ENCODE results near the gene LY6G6C.

The LY6G6C gene

DNA sequence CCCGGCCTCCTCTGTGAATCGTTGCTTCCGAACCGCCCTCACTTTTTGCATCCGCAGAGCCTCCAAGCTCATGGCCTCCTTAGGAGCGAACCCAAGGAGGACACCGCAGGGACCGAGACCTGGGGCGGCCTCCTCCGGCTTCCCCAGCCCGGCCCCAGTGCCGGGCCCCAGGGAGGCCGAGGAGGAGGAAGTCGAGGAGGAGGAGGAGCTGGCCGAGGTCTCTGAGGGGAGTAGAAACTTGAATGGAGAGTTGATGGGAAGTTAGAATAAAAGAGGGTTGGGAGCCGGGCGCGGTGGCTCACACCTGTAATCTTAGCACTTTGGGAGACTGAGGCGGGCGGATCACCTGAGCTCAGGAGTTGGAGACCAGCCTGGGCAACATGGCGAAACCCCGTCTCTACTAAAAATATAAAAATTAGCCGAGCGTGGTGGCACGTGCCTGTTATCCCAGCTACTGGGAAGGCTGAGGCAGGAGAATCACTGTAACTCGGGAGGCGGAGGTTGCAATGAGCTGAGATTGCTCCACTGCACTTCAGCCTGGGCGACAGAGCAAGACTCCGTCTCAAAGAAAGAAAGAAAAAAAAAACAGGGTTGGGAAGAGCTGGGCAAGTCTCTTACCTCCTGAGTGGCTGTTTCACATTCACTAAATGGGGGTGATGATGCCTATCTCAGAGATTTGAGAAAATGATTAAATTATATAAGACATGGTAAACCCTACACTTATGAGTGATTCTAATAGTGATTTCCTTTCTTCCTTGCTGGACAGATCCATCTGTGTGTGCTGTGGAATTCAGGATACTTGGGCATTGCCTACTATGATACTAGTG, 19.1 kb upstream of the LY6G6C start:
- DNase-seq, result no peak

GRCh38 chr6:31739639-31740396, 18.3 kb upstream of the LY6G6C start, which contains the start of gene MSH5:
Gene MSH5 (plus strand): TSS chr6:31740005. CDS start chr6:31740467, 462 bp downstream.
- peak; percentile 97 for DNase-seq

DNA sequence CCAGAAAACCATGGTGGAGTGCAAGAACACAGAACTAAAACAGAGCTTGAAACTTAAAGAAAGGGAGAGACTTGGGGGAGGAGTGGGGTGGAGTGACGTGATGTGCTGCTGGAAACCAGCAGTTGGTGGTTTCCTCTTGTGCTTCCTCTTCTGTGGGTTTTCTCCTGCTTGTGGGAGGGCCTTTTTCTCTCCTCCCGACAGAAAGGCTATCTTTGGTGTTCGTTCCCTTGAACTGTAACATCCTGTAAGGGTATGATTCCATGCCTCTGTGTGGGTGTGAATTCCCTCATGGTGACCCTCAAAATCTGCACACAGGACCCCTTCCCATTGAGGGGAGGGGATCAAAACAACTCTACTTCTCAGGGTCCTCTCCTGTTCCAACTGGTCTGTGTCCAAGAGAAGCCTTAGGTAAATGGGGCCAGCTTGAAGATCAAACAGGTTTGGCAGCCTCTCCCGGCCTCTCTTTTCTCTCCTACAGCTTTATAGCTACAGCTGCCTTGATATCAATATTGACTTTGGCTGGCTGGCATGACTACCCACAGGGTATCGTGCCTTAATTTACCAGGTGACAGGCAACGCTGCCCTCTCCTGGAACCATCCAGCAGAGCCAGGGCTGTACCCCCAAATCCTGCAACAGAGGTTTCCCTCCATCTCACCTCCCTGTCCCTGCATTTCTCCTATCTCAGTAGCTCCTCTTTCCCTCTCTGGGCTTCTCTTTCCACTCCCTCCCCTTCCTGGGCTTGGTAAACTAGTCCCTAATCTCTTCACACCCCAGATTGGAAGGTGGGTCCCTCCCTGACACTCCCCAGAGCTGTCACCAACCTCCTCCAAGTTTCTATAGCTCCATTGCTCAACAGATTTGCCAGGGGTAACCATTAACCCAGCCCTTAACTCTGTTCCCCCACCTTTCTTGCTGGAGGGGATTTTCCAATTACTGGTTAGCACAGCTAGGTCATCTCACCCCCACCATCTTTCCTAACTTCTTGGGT, 16.7 kb upstream of the LY6G6C start:
- peak; percentile 96 for DNase-seq

DNA sequence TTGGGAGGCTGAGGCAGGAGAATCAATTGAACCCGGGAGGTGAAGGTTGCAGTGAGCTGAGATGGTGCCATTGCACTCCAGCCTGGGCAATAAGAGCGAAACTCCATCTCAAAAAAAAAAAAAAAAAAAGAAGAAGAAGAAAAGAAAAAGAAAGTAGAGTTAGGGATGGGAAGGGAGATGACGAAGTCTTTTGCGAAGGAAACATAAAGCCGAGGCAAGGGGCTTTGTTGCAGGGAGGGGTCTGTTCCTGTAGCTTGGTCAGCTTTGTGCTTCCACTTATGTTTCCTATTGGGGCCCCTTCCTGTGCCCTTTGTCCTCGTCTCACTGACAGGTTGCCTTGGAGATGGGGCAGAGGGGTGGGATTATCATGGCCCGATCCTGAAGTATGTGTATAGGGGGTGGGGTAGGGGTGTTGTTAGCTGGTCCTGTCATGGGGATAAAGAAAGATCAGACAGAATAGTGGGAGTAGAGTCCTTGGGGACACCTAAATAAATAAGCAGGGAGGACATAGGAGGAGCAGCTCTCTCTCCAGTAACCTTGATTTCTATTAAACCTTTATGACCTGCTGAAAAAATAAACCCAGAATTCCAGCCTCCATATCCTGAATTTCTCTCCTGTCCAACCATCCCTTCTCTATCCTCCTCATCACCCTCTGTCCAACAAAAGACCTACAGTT, 15.9 kb upstream of the LY6G6C start:
- DNase-seq, result peak; percentile 1

- no peak for DNase-seq
Observed at GRCh38 chr6:31736768-31737314, 15.3 kb upstream of the LY6G6C start.

DNA sequence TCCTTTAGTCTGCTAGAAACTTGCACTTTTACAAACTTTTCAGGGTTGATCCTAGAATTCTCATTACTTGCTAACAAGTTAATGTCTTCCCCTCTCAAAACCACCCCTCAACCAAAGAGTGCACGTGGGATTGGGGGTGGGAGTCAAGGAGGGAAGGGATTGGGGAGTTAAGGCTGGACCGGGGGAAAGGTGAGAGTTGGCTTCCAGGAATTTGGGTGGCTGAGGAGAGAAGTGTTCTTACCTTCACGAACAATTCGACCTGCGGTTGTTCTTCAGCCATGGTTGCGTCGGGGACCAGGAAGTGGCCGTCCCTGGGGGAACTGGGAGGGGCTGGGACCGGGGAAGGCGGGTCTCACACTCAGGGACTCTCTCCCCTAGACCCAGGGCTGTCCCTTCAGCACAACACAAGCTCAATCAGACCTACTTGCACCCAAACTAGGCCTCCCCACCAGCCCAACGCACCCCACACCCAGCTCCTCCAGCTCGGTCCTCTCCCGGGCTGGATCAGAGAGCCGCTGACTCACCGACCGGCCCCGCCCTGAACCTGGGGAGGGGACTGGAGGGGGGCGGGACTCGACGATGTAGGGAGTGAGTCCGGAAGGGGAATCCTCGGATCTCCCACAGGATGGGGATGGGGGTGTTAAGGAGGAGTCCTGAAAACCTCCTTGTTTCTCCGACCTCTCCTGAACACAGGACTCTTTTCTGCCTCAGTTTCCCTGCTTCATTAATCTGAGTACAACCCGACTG, 14.6 kb upstream of the LY6G6C start, which contains the start of gene CLIC1:
TSS of gene CLIC1 (minus strand) at position 510 of the 747 bp plus-strand sequence. CDS start at position 280, 230 bp downstream.
- DNase-seq, result peak; percentile 42

DNA sequence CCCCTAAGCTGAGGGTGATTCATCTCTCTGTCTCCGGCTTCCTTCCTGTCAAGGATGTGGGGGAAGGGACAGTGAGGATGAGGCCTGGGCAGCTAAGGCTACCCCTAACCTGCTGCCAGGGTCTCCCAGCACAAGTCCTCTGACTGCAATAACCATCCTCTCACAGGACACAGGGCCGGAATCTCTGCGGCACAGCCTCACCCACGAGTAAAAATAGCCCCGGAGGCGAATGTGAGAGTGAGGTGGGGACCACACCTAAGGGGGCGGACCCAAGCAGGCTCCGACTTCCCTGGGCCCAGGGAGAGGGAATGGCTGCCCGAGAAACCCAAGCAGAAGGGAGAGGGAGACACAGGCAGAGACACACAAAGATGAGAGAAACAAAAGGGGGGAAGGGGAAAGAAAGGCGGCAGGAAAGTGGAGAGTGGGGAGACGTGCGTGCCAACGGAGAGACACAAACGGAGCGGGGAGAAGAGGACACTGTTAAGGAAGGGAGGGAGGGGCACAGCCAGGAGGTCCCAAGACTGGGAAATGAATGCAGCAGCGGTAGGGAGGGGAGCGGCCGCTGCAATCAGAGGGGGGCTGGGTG, 13.4 kb upstream of the LY6G6C start:
- no peak for DNase-seq

GRCh38 chr6:31734247-31734820, 12.8 kb upstream of the LY6G6C start:
- no peak for DNase-seq

DNA sequence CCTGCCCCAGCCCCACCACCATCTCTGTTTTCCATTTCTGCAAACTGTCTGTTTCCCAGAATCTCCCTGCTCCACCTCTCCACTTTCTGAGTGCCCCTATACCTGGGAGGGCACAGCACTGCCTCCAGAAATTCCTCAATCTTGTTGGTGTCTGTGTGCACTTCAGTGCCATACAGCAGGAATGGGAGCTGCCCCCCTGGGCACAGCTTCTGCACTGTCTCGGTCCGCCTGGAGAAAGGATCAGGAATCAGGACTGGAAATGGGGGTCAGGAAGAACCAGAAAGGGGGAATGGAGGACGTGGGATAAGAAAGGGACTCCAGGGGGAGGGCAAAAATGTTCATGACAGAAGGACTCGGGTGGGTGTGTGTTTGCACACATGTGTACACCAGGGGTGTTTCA, 12.2 kb upstream of the LY6G6C start:
- no peak for DNase-seq

- no peak for DNase-seq
Observed at GRCh38 chr6:31732029-31732428, 10.5 kb upstream of the LY6G6C start.

- DNase-seq, result no peak
Observed at GRCh38 chr6:31730631-31731086, 9.1 kb upstream of the LY6G6C start.

DNA sequence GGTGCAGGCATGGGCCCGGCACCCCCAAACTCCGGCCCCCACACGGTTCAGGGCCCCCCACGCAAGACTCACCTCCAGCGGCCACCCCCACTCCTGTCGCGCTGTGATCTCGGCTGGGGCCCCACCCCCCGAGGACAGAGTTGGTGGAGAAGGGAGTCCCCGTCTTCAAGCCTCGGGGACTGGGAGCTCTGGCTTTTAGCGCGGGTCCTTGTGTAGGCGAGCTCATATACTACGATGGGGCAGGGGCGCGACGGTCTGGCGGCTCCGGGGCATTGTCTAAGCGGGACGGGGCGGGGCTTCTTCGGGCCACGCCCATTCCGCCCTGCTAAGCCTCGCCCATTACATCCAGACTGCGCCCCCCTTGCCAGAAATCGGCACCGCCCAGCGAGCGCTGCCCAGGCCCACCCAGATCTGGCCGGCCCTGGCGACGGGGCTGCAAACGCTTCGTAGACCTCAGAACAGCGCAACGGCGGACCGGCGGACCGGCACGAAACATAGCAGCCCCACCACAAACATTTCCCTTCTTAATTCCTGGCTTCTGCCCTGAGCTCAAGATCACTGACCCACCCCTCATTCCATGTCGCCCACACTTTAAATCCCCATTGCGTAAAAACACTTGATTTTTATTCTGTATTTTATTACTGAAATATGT, 8.6 kb upstream of the LY6G6C start:
- no peak for DNase-seq

- no peak for DNase-seq
Observed at GRCh38 chr6:31729515-31729978, 8.0 kb upstream of the LY6G6C start.

DNA sequence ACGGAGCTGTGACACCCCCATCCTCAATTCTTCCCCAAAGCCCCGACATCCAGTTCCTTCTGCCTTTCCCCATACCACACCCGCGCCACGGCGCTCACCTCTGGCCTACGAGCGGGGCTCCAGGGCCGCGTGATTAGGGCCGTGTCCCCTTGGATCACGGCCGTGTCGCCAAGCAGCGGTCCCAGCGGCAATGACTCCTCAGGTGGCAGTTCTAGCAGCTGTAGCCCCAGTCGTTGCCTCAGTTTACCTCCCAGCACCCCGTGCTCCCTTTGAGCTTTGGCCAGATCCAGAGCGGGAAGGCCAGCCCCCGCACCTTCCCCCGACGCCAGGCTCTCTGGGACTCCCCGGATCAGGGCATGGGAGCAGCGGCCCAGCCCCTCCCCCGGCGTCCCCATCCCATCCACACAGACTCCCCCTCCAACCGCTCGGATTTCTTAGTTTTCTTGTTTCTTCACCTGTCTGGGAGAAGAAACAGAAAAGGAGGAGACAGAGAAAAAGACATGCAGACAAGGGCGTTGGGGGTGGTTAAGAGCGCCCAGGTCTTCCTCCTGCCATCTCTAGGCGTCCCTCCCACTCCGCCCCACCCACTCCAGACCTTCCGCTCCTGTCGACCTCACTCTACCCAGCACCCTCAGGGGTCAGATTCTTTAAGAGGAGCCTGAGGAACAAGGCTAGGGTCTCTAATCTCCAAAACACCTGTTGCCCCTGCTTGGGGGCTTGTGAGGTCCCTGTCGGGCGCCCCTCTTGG, 7.4 kb upstream of the LY6G6C start, which contains the start of gene DDAH2:
TSS of gene DDAH2 (minus strand) at position 533 of the 748 bp plus-strand sequence. CDS start at position 395, 138 bp downstream.
- no peak for DNase-seq

GRCh38 chr6:31727717-31728671, 6.4 kb upstream of the LY6G6C start:
- no peak for DNase-seq

- DNase-seq, result peak; percentile 44
Observed at GRCh38 chr6:31727034-31727716, 5.6 kb upstream of the LY6G6C start.

All from SIG-M5 (cell line).